ENCODE results near the gene COMMD7.
"Not testable (repeated sequence)": the region's sequence is repeated elsewhere in the genome, so short reads cannot be mapped to it uniquely, and the experiment has no call there.

COMMD7 gene

DNA sequence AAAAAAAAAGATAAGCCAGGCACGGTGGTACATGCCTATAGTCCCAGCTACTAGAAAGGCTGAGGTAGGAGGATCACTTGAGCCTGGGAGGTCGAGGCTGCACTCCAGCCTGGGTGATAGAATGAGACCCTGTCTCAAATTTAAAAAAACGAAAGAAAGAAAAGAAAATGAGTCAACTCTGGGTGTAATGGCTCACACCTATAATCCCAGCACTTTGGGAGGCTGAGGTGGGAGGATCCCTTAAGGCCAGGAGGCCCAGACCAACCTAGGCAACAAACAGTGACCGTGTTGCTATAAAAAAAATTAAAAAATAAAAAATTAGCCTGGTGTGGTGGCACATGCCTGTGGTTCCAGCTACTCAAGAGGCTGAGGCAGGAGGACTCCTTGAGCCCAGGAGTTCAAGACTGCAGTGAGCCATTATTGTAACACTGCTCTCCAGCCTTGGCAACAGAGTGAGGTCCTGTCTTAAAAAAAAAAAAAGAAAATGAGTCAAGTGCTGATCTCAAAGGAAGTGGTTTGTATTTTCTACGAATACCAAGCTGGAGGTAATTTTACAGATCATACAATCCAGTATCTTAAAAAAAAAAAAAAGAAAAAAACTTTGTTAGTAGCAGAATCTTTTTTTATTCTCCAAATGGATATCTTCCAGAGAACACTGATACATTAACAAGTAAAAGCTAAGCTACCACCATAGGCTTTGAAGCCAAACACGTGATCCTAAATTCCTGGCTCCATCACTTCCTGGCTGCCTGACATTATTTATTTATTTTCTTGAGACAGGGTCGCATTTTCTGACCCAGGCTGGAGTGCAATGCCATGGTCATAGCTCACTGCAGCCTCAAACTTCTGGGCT lies 5.7 kb downstream of the COMMD7 start:
- in situ Hi-C loops (cut with HindIII; ENCODE audit: low sequenced_read_pairs), result no loop called here

DNA sequence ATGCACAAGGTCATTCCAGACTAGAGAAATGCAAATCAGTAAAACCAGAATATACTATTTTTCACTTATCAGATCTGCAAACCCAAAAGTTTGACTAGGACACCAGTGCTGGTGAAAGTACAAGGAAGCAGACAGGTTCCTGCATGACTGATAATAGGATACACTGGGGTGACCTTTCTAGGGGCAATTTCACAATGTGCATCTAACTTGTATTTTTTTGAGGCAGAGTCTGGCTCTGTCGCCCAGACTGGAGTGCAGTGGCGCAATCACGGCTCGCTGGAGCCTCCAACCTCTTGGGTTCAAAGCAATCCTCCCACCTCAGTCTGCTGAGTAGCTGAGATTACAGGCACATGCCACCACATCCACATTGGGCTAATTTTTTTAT lies 11.4 kb downstream of the COMMD7 start:
- in situ Hi-C loops (cut with HindIII; ENCODE audit: low sequenced_read_pairs), result no loop called here

- in situ Hi-C loops (cut with HindIII; ENCODE audit: low sequenced_read_pairs), result not testable (repeated sequence)
These were observed 13.9 kb downstream of the COMMD7 start for GRCh38 chr20:32729334-32729733.

GRCh38 chr20:32728435-32728834 lies 14.8 kb downstream of the COMMD7 start:
- in situ Hi-C loops (cut with HindIII; ENCODE audit: low sequenced_read_pairs), result not testable (repeated sequence)

GRCh38 chr20:32727683-32728082 lies 15.6 kb downstream of the COMMD7 start:
- in situ Hi-C loops (cut with HindIII; ENCODE audit: low sequenced_read_pairs), result no loop called here

DNA sequence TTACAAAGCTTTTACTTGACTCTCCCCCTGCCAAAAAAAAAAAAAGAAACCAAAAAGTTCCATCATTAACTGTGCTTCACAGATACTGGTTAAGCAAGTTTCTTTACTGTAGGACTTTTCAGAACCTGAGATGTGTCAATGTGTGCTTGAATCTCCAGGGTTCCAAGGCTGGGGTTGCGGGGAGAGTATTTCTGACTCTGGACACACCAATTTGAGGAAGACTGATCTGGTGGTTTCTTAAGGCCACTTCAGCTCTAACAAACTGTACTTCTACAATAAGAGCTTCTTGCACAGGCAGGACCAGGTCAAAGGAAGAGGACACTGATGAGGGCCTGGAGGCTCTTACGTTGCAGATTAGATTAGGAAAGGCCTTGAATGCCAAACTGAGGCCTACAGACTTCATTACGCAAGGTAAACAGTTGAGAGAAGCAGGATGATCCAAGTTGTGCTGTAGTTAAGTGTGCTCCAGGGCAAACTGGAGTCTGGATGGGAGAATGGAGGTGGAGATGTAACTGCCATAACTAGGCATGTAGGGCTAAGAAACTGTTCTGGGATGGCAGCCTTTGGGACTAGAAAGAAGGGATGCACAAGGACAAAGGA lies 24.4 kb downstream of the COMMD7 start:
- in situ Hi-C loops (cut with HindIII; ENCODE audit: low sequenced_read_pairs), result no loop called here

DNA sequence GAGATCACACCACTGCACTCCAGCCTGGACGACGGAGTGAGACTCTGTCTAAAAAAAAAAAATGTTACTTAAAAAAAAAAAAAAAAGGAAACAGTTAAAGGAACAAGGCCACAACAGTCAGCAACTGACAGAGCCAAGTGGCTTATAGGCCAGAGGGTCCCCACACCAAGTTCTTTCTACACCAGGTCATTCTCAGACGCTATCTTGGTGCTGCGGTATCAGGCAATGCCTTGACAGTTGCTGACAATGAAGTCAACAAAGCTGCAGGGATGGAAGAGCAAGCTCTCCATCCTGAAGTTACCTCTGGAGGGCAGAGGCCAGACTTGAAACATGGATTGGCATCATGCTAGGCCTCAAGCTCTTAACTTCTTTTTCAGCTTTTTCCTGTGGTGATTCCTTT lies 31.9 kb downstream of the COMMD7 start:
- in situ Hi-C loops (cut with HindIII; ENCODE audit: low sequenced_read_pairs), result no loop called here

- in situ Hi-C loops (cut with HindIII; ENCODE audit: low sequenced_read_pairs), result no loop called here
These were observed 33.6 kb downstream of the COMMD7 start for GRCh38 chr20:32709632-32710121.

- in situ Hi-C loops (cut with HindIII; ENCODE audit: low sequenced_read_pairs), result not testable (repeated sequence)
These were observed 34.1 kb downstream of the COMMD7 start for GRCh38 chr20:32709029-32709631.

DNA sequence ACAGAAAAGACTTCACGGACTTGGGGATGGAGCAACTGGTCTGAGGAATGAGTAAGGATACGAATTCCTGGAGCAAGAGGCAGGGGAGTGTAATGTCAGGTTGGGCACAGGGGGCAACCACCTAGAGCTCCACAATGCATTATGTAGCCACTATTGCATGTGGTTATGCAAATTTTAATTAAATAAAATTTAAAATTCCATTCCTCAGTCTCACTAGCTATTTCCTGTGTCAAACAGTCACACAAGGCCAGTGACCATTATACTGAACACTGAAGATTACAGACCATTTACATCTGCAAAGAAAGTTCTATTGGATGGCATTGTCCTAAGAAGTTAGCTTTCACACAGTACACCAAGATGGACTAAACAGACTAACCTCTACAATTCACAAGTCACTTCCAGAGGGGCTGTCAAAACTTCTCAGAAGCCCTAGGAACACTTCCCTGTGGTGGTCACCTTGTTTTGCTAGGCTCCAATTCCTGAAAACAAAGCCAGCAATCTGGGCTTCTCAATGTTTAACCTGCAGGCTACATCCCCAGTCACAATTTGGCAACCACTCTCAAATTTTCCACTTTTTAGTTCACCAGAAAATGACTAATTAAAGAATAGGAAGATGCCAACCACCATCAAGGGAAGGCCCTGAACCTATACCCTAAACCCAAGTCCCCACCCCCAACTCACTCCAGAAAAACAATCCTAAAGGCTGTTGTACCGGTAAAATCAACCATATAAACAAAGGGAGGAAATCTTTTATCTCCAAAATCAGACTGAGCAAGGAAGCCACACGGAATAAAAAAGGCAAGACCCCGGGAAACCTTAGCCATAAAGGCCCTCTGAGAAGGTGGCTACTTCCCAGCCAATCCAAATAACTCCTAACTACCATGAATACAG lies 35.3 kb downstream of the COMMD7 start:
- in situ Hi-C loops (cut with HindIII; ENCODE audit: low sequenced_read_pairs), result no loop called here

DNA sequence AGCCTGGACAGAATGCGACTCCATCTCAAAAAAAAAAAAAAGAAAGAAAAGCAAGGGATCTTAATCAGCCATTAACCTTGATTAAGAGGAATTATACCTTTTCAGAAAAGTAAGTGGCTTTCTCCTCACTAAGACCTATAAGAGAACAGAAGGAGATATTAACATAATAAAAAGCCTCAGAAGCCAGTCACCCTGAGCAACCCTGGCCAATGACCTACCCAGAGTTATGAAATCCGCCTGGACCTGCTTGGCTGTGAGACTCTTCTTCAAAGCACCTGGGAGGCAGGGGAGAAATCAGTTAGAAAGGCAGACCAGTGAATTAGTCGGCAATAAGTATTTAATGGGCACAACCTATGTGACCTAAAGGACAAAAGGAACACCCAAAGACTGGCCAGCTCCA lies 36.8 kb downstream of the COMMD7 start:
- in situ Hi-C loops (cut with HindIII; ENCODE audit: low sequenced_read_pairs), result no loop called here

GRCh38 chr20:32702706-32703425 lies 40.4 kb downstream of the COMMD7 start:
- in situ Hi-C loops (cut with HindIII; ENCODE audit: low sequenced_read_pairs), result no loop called here

GRCh38 chr20:32697608-32698007 lies 45.7 kb downstream of the COMMD7 start:
- in situ Hi-C loops (cut with HindIII; ENCODE audit: low sequenced_read_pairs), result no loop called here

GRCh38 chr20:32695089-32695488 lies 48.2 kb downstream of the COMMD7 start:
- in situ Hi-C loops (cut with HindIII; ENCODE audit: low sequenced_read_pairs), result no loop called here

- in situ Hi-C loops (cut with HindIII; ENCODE audit: low sequenced_read_pairs), result not testable (repeated sequence)
These were observed 54.3 kb downstream of the COMMD7 start for GRCh38 chr20:32688966-32689365.

GRCh38 chr20:32687180-32687532 lies 56.1 kb downstream of the COMMD7 start:
- in situ Hi-C loops (cut with HindIII; ENCODE audit: low sequenced_read_pairs), result no loop called here

DNA sequence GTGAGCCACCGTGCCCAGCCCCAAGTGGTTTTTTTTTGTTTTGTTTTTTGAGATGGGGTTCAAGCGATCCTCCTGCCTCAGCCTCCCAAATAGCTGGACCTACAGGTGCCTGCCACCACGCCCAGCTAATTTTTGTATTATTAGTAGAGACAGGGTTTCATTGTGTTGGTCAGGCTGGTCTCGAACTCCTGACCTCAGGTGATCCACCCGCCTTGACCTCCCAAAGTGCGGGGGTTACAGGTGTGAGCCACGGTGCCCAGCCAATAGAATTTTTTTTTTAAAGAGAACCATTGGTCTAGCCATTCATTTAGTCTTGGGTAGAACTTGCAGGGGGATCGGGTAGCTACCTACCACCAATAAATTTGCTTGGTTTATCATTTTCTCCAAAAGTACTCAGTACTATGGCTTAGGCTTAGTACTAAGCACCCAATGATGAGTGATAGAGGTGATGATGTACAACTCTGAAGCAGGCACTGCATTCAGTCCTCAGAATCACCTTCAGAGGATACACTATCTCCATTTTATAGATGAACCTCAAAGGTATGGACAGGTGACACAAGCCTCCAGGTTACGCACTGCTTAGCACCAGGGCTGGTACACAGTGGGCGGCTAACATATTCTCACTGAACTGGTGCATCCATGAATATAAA lies 56.6 kb downstream of the COMMD7 start:
- in situ Hi-C loops (cut with HindIII; ENCODE audit: low sequenced_read_pairs), result no loop called here

DNA sequence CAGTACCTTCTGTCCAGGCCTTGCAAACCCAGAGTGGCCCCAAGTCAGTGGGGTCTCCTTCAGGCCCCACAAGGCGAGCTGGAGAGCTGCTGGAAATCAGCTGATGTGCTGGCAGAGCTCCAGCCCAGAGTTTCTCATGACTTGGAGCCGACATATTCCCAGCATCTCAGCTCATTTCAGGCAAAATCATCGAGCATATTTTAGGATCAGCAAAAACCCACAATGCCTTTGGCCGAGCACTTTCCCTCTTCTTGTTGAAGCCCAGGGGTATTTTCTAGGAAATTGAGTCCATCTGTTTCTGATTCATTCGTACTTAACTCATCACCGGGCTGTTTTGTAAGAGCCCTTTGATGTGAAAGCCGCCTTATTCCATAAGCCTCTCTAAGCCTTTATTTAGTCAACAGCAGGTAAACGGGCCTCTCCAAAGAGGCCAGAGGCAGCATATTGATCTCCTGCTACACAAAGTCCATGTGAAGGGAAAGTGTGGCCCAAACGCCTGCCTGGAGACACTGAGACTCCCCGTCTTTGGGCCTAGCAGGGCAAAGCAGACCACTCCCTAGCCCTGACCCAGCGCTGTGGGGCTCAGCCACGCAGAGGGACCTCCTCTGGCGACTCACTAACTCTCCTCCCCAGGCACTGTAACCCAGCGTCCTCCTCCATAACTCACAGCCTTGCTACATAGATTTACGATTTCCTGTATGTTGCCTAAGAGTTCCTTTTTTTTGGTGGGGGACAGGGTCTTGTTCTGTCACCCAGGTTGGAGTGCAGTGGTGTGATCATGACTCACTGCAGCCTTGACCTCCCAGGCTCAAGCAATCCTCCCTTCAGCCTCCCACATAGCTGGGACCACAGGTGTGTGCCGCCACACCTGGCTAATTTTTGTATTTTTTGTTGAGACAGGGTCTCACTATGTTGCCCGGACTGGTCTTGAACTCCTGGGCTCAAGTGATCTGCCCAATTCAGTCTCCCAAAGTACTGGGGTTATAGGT lies 57.4 kb downstream of the COMMD7 start:
- in situ Hi-C loops (cut with HindIII; ENCODE audit: low sequenced_read_pairs), result no loop called here

GRCh38 chr20:32682508-32682987 lies 60.7 kb downstream of the COMMD7 start:
- in situ Hi-C loops (cut with HindIII; ENCODE audit: low sequenced_read_pairs), result no loop called here
